HepG2 (cell line): ENCODE results near the gene RABGAP1L. TPM values are rescaled to one million over a fixed set of nuclear protein-coding genes. Genes with fewer than 3 reads are reported as not detected.

ENCODE experiments used
- CEBPB ChIP-seq: IDR thresholded peaks from 2 replicates; pipeline ENCODE4 v1.6.1; 2011; ENCODE audit warnings: low read depth, low read length, improper control_type of control experiment, borderline replicate concordance
- HOMEZ ChIP-seq: IDR thresholded peaks from 2 replicates; pipeline ENCODE4 v1.6.1; 2016; ENCODE audit warnings: low read depth
- ZBTB8A ChIP-seq: sonication (generic); formaldehyde crosslinking; IDR thresholded peaks from 2 replicates; pipeline ENCODE4 v1.4.0; 2020; ENCODE audit warnings: mild to moderate bottlenecking, low read depth, missing genetic modification reagents, borderline replicate concordance
- ZNF646 ChIP-seq: sonication (generic); formaldehyde crosslinking; IDR thresholded peaks from 2 replicates; pipeline ENCODE4 v1.9.0; 2021; ENCODE audit warnings: mild to moderate bottlenecking, missing genetic modification reagents
- ZNF691 ChIP-seq: sonication (generic); formaldehyde crosslinking; IDR thresholded peaks from 2 replicates; pipeline ENCODE4 v1.4.0; 2020; ENCODE audit warnings: missing genetic modification reagents, low read depth, mild to moderate bottlenecking, borderline replicate concordance
- polyA plus RNA-seq, 8 experiments: library from polyadenylated mRNA; depleted of rRNA in 3 of 8; stranded (reverse) in 7 of 8; unstranded in 1 of 8; fragments of >200 nt; fragmentation: Illumina TruSeq in 4 of 8; extraction: Trizol in 4 of 8; gene quantifications; 2 replicates each; pipeline versions ENCODE4 v1.2.1 to v1.2.3, GENCODE V29; 2011 to 2016; ENCODE audit warnings: low read depth in 4 of 8, missing spikeins in 1 of 8, mixed read lengths in 1 of 8; ENCODE audit not compliant: insufficient read depth in 1 of 8
- total RNA-seq, 5 experiments: library from RNA; depleted of rRNA; stranded (reverse); fragments of >200 nt; fragmentation: Illumina TruSeq; extraction: Trizol; gene quantifications; 2 replicates each; pipeline ENCODE4 v1.2.3, GENCODE V29; 2016; ENCODE audit warnings: low read depth in 1 of 5

The RABGAP1L gene
- total and polyA plus RNA-seq, 2 of the 13 experiments (the other 11 are each of a cell fraction or from before 2014, with no cell fraction given): 7.9 to 22.6 TPM

- TF ChIP-seq CEBPB (peak; percentile 56; the same call in 1 of the 2 replicates), HOMEZ (CRISPR knock-in tag) (peak; percentile 57; the same call in 1 of the 2 replicates), ZBTB8A (CRISPR knock-in tag) (no peak), ZNF691 (CRISPR knock-in tag) (no peak), ZNF646 (no peak)
These were observed 581.1 kb downstream of the RABGAP1L start (continued) for GRCh38 chr1:174740249-174740968.
